Prostate gland (tissue), 2 donors: ENCODE measurements around the gene ACTC1. TPM values are rescaled to one million over a fixed set of nuclear protein-coding genes. Genes with fewer than 3 reads are reported as not detected.

ENCODE experiments used
- DNase-seq: peaks from one replicate; pipeline ENCODE4 v3.0.0-alpha.2; 2019; ENCODE audit warnings: low spot score
- H3K27ac ChIP-seq, 2 donors: fragments of 200-600 bp; sonication (generic); 2 replicates each; pipeline ENCODE4 v1.5.1; 2017 to 2019
- H3K27me3 ChIP-seq: fragments of 200-600 bp; sonication (generic); replicated peaks from 2 replicates; pipeline ENCODE4 v1.5.1; 2019; ENCODE audit not compliant: insufficient read depth
- H3K36me3 ChIP-seq, 2 donors: fragments of 200-600 bp; sonication (generic); 1 replicate in 1 of 2; 2 replicates in 1 of 2; pipeline versions ENCODE4 v1.5.1 to v1.8.1; 2017 to 2019
- H3K4me1 ChIP-seq: fragments of 200-600 bp; sonication (generic); replicated peaks from 2 replicates; pipeline ENCODE4 v1.5.1; 2019
- H3K4me3 ChIP-seq, 2 donors: fragments of 200-600 bp; sonication (generic); 2 replicates each; pipeline ENCODE4 v1.5.1; 2017 to 2019
- H3K9me3 ChIP-seq: fragments of 200-600 bp; sonication (generic); 2 replicates; pipeline ENCODE4 v1.5.1; 2017
- CTCF ChIP-seq, 4 experiments: fragments of 200-600 bp in 2 of 4; fragments of 450-650 bp in 2 of 4; sonication (generic) in 2 of 4; IDR thresholded peaks; 1 replicate in 3 of 4; 2 replicates in 1 of 4; pipeline ENCODE4 v1.5.1; 2016 to 2019; ENCODE audit warnings: antibody characterized with exemption in 4 of 4, mild to moderate bottlenecking in 2 of 4, moderate library complexity in 2 of 4
- POLR2A ChIP-seq: fragments of 450-650 bp; IDR thresholded peaks from one replicate; pipeline ENCODE4 v1.6.1; 2016; ENCODE audit warnings: antibody characterized with exemption, mild to moderate bottlenecking
- POLR2AphosphoS5 ChIP-seq: sonication (generic); formaldehyde crosslinking; IDR thresholded peaks from one replicate; pipeline ENCODE4 v1.6.1; 2017; ENCODE audit warnings: antibody characterized with exemption
- WGBS: methylation state at CpG from one replicate; pipeline ENCODE4 v1.1.5; 2018; 5-methylcytosine and 5-hydroxymethylcytosine counted together
- intact Hi-C: fragments of 100-400 bp; cut with DNase I; formaldehyde crosslinking; loops from one replicate; pipeline ENCODE4 v1.14.2; 2022
- total RNA-seq, 2 donors: library from RNA; depleted of rRNA; stranded (reverse); fragments of >200 nt; gene quantifications; one replicate each; pipeline ENCODE4 v1.1.0, GENCODE V29; 2016

The ACTC1 gene
- total RNA-seq, 2 donors from 2014 or later, result 9.6 to 21.5 TPM

- DNase-seq, result no peak
Observed at GRCh38 chr15:34799149-34800101, 4.1 kb upstream of the ACTC1 start.

GRCh38 chr15:34796847-34797435 is 1.6 kb upstream of the ACTC1 start:
- Histone ChIP-seq H3K36me3 (no peaks in the 10 kb centered on the region), H3K27me3 (peaks cover 10% of the 10 kb centered on the region), H3K27ac (no peak overlapping the region), H3K9me3 (no peaks in the 10 kb centered on the region), H3K4me1 (no peaks in the 10 kb centered on the region), H3K4me3 (no peak overlapping the region)
- no peak for TF ChIP-seq CTCF (IDR thresholded peaks at IDR 0.05)
- no peak for TF ChIP-seq POLR2AphosphoS5
- TF ChIP-seq POLR2A, result no peak
- WGBS, result 48% methylated on average over 5 of the region's 5 CpGs
- no peak for DNase-seq
- intact Hi-C loops, result no loop called here

More at GRCh38 chr15:34799149-34800101, 4.1 kb upstream of the ACTC1 start:
- no peaks in the 10 kb centered on the region for H3K4me1 ChIP-seq
- 25% methylated on average over 16 of the region's 16 CpGs for WGBS
- H3K9me3 ChIP-seq, result no peaks in the 10 kb centered on the region
- no peak for TF ChIP-seq POLR2AphosphoS5
- no peak for TF ChIP-seq CTCF (IDR thresholded peaks at IDR 0.05)
- TF ChIP-seq POLR2A, result no peak
- intact Hi-C loops, result no loop called here
- no peak overlapping the region for H3K27ac ChIP-seq
- H3K27me3 ChIP-seq, result peaks cover 10% of the 10 kb centered on the region
- H3K36me3 ChIP-seq, result no peaks in the 10 kb centered on the region
- H3K4me3 ChIP-seq, result no peak overlapping the region

GRCh38 chr15:34794590-34795206 is 651 bp downstream of the ACTC1 start:
- no peaks in the 10 kb centered on the region for H3K4me1 ChIP-seq
- intact Hi-C loops, result no loop called here
- H3K4me3 ChIP-seq, result peak overlapping the region in 1 of 2 donors; percentile 3
- DNase-seq, result no peak
- no peak overlapping the region for H3K27ac ChIP-seq
- H3K9me3 ChIP-seq, result no peaks in the 10 kb centered on the region
- H3K36me3 ChIP-seq, result no peaks in the 10 kb centered on the region
- no peak for TF ChIP-seq POLR2A
- TF ChIP-seq POLR2AphosphoS5, result no peak
- TF ChIP-seq CTCF (IDR thresholded peaks at IDR 0.05), result no peak
- peaks cover 10% of the 10 kb centered on the region for H3K27me3 ChIP-seq
- WGBS, result 23% methylated on average over 33 of the region's 33 CpGs

GRCh38 chr15:34793901-34794300 is 1.4 kb downstream of the ACTC1 start:
- no peak overlapping the region for H3K4me3 ChIP-seq
- H3K4me1 ChIP-seq, result no peaks in the 10 kb centered on the region
- H3K27ac ChIP-seq, result no peak overlapping the region
- no peak for TF ChIP-seq CTCF (IDR thresholded peaks at IDR 0.05)
- TF ChIP-seq POLR2AphosphoS5, result no peak
- TF ChIP-seq POLR2A, result no peak
- no peaks in the 10 kb centered on the region for H3K36me3 ChIP-seq
- intact Hi-C loops, result no loop called here
- H3K27me3 ChIP-seq, result peaks cover 10% of the 10 kb centered on the region
- no peaks in the 10 kb centered on the region for H3K9me3 ChIP-seq
- no peak for DNase-seq
- WGBS, result 18% methylated on average over 2 of the region's 2 CpGs
